Testis (tissue), 3 donors: Measurements from ENCODE around the gene SSR4. TPM values are rescaled to one million over a fixed set of nuclear protein-coding genes. Genes with fewer than 3 reads are reported as not detected.

Source experiments
- DNase-seq: peaks from one replicate; pipeline ENCODE4 v3.0.0-alpha.2; 2019
- H3K27ac ChIP-seq, 2 donors: fragments of 200-600 bp; sonication (generic); one replicate each; pipeline ENCODE4 v1.5.1; 2019
- H3K27me3 ChIP-seq: fragments of 200-600 bp; sonication (generic); one replicate; pipeline ENCODE4 v1.5.1; 2019
- H3K36me3 ChIP-seq: fragments of 200-600 bp; sonication (generic); one replicate; pipeline ENCODE4 v1.5.1; 2017; ENCODE audit warnings: low read depth; ENCODE audit errors: missing control alignments
- H3K4me1 ChIP-seq: fragments of 200-600 bp; sonication (generic); one replicate; pipeline ENCODE4 v1.5.1; 2019
- H3K4me3 ChIP-seq, 2 donors: fragments of 200-600 bp; sonication (generic); one replicate each; pipeline ENCODE4 v1.5.1; 2017 to 2019
- H3K9me3 ChIP-seq: fragments of 200-600 bp; sonication (generic); one replicate; pipeline ENCODE4 v1.5.1; 2017
- POLR2A ChIP-seq: fragments of 450-650 bp; IDR thresholded peaks from one replicate; pipeline ENCODE4 v1.6.1; 2017; ENCODE audit warnings: antibody characterized with exemption, mild to moderate bottlenecking, moderate library complexity
- WGBS, 2 donors: methylation state at CpG; one replicate each; pipeline ENCODE4 v1.1.5; 2018; 5-methylcytosine and 5-hydroxymethylcytosine counted together
- intact Hi-C: fragments of 100-400 bp; cut with DNase I; formaldehyde crosslinking; loops from one replicate; pipeline ENCODE4 v1.15.1; 2023; ENCODE audit warnings: low total_unique reads
- polyA plus RNA-seq: library from polyadenylated mRNA; stranded (reverse); fragments of 350-450 nt; fragmentation: Illumina TruSeq; extraction: RNeasy Lipid Tissue Mini Kit (QIAGEN cat#74804); gene quantifications from one replicate; pipeline ENCODE4 v1.2.3, GENCODE V29; 2014; ENCODE audit warnings: low read depth, low replicate concordance; ENCODE audit not compliant: insufficient read depth
- total RNA-seq, 2 donors: library from RNA; depleted of rRNA; stranded (reverse); fragments of >200 nt; gene quantifications; one replicate each; pipeline ENCODE4 v1.2.3, GENCODE V29; 2016
- TF ChIP-seq, protein P1 (sequence below), 3 experiments: fragments of 450-650 bp in 2 of 3; fragments of 200-600 bp in 1 of 3; sonication (generic) in 1 of 3; IDR thresholded peaks; one replicate each; pipeline ENCODE4 v1.5.1; 2016 to 2019; ENCODE audit warnings: antibody characterized with exemption in 3 of 3, mild to moderate bottlenecking in 2 of 3, moderate library complexity in 1 of 3

Gene SSR4
- total and polyA plus RNA-seq, 3 donors from 2014 or later: 246 to 294 (median 275) TPM

DNA sequence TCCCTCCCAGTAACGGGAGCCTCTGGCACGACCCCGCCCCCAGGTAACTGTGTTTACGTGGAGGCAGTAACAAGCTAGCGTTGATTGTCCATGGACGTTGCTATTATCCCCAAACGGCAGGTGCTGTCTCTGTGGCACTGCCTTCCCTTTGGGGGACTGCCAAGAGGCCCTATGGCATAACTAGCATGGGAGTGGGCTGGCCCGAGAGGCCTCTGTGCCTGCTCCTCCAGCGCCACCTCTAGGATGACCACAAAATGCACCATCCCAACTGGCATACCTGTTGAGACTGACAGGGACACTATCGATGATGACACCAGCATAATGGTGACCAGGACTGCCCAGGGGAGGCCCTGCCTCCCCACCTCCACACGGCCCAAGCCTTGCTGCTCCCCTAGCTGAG lies 12.2 kb upstream of the SSR4 start:
- intact Hi-C loops: no loop called here
- WGBS, 2 donors: 75% methylated on average over 7 of the region's 11 CpGs; no CpG with 5 or more reads in 1 of the 2 donors
- no peak overlapping the region for H3K4me3 ChIP-seq
- no peak overlapping the region for H3K27ac ChIP-seq
- no peaks in the 10 kb centered on the region for H3K36me3 ChIP-seq
- DNase-seq: no peak
- no peak for TF ChIP-seq POLR2A
- TF ChIP-seq, protein P1, sequence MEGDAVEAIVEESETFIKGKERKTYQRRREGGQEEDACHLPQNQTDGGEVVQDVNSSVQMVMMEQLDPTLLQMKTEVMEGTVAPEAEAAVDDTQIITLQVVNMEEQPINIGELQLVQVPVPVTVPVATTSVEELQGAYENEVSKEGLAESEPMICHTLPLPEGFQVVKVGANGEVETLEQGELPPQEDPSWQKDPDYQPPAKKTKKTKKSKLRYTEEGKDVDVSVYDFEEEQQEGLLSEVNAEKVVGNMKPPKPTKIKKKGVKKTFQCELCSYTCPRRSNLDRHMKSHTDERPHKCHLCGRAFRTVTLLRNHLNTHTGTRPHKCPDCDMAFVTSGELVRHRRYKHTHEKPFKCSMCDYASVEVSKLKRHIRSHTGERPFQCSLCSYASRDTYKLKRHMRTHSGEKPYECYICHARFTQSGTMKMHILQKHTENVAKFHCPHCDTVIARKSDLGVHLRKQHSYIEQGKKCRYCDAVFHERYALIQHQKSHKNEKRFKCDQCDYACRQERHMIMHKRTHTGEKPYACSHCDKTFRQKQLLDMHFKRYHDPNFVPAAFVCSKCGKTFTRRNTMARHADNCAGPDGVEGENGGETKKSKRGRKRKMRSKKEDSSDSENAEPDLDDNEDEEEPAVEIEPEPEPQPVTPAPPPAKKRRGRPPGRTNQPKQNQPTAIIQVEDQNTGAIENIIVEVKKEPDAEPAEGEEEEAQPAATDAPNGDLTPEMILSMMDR (IDR thresholded peaks at IDR 0.05): no peak
- H3K27me3 ChIP-seq: no peaks in the 10 kb centered on the region
- no peaks in the 10 kb centered on the region for H3K4me1 ChIP-seq
- H3K9me3 ChIP-seq: no peaks in the 10 kb centered on the region

DNA sequence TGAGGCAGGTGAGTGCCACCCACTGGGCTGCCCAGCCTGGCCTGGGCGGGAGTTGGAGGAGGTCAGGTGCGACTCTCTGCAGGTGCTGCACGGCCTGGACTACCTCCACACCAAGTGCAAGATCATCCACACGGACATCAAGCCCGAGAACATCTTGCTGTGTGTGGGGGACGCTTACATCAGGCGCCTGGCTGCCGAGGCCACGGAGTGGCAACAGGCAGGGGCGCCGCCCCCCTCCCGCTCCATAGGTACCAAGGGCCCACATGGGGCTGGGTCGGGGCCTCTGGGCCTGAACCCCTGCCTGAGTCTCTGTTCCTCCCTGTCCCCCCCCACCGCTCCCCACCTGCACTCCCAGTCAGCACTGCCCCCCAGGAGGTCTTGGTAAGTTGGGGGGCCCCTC lies 11.6 kb upstream of the SSR4 start:
- DNase-seq: no peak
- intact Hi-C loops: no loop called here
- 93% methylated on average over 9 of the region's 14 CpGs; no CpG with 5 or more reads in 1 of the 2 donors for WGBS, 2 donors
- Histone ChIP-seq H3K27ac (no peak overlapping the region), H3K9me3 (no peaks in the 10 kb centered on the region), H3K4me1 (no peaks in the 10 kb centered on the region), H3K27me3 (no peaks in the 10 kb centered on the region), H3K36me3 (no peaks in the 10 kb centered on the region), H3K4me3 (no peak overlapping the region)
- no peak for TF ChIP-seq POLR2A
- TF ChIP-seq, protein P1 (IDR thresholded peaks at IDR 0.05): no peak

DNA sequence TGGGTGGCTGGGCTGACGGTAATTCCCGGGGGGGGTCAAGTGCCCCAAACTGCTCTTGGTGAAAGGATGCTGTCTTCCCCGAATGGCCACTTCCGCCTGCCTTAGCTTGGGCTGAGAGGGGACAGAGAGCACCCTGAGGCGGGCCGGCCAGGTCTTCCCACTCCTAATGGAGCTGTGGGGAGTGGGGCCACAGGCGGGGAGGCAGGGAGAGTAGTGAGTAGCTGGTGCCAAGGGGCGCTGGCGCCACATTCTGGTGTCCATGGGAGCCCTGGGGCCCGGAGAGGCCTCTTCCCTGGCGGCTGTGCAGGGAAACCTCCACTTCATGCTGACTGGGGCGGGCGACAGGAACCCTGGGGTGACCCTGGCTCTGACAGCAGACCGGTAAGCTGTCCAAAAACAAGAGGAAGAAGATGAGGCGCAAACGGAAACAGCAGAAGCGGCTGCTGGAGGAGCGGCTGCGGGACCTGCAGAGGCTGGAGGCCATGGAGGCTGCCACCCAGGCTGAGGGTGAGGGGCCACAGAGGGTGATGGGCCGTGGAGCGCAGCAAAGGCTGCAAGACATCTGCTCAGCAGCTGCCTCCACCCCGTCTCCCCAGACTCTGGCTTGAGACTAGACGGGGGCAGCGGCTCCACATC lies 11.0 kb upstream of the SSR4 start:
- no peaks in the 10 kb centered on the region for H3K36me3 ChIP-seq
- TF ChIP-seq, protein P1 (IDR thresholded peaks at IDR 0.05): no peak
- TF ChIP-seq POLR2A: no peak

DNA sequence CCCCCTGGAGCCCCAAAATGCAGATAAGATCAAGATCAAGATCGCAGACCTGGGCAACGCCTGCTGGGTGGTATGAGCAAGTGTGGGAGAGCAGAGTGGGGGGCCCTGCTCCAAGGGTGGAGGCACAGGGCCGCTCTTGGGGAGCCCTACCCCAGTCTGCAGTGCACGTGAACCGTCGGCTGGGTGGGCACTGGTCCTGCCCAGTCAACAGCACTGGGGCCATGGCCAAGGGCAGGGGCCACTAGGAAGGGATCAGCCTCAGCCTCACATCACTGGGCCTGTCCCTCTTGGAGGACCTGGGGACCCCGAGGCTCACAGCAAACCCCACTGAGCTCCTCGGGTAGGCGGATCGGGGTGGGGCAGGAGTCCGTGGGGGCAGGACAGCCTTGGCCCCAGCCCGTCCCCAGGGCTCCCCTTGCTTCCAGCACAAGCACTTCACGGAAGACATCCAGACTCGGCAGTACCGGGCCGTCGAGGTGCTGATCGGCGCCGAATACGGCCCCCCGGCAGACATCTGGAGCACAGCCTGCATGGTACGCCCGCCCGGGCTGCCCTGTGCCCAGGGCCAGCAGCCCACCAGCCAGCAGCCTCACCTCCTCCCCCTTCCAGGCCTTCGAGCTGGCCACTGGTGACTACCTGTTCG lies 10.0 kb upstream of the SSR4 start:
- Histone ChIP-seq H3K9me3 (no peaks in the 10 kb centered on the region), H3K36me3 (no peaks in the 10 kb centered on the region), H3K4me1 (no peaks in the 10 kb centered on the region), H3K27me3 (no peaks in the 10 kb centered on the region), H3K4me3 (no peak overlapping the region), H3K27ac (no peak overlapping the region)
- intact Hi-C loops: no loop called here
- DNase-seq: no peak
- 89 to 94% methylated on average over 5 to 8 of the region's 27 CpGs for WGBS, 2 donors
- no peak for TF ChIP-seq POLR2A
- TF ChIP-seq, protein P1 (IDR thresholded peaks at IDR 0.05): no peak

More for the DNA sequence above, 11.0 kb upstream of the SSR4 start:
- Histone ChIP-seq H3K9me3 (no peaks in the 10 kb centered on the region), H3K27me3 (no peaks in the 10 kb centered on the region), H3K4me1 (no peaks in the 10 kb centered on the region), H3K4me3 (no peak overlapping the region), H3K27ac (no peak overlapping the region)
- no peak for DNase-seq
- WGBS, 2 donors: 75% methylated on average over 11 to 12 of the region's 24 CpGs
- intact Hi-C loops: no loop called here

DNA sequence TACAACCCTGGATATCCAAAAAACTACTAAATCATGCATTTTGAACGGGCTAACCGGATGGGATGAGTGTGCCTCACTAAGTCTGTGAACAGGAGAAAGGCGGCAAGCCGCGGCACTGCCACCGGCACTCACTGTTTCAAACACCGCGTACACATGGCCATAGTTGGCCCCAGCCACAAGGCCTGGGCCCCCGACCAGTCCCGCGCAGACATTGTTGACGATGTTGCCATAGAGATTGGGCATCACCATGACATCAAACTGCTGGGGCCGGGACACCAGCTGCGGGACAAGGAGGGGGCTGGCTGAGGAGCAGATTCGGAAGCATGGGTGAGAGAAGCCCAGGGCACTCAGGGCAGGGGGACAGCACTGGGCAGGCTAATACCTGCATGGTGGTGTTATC lies 7.8 kb upstream of the SSR4 start:
- Histone ChIP-seq H3K4me1 (no peaks in the 10 kb centered on the region), H3K9me3 (no peaks in the 10 kb centered on the region), H3K36me3 (no peaks in the 10 kb centered on the region), H3K27ac (no peak overlapping the region), H3K4me3 (no peak overlapping the region), H3K27me3 (no peaks in the 10 kb centered on the region)
- DNase-seq: no peak
- 85% methylated on average over 4 to 14 of the region's 15 CpGs for WGBS, 2 donors
- TF ChIP-seq POLR2A: no peak
- TF ChIP-seq, protein P1 (IDR thresholded peaks at IDR 0.05): no peak
- intact Hi-C loops: no loop called here
